Lower leg skin (tissue), 4 donors: ENCODE measurements around the gene NIPAL3. TPM values are rescaled to one million over a fixed set of nuclear protein-coding genes. Genes with fewer than 3 reads are reported as not detected.

Experiments
- DNase-seq, 2 donors: peaks; one replicate each; pipeline ENCODE4 v3.0.0-alpha.2; 2019; ENCODE audit warnings: low spot score in 2 of 2
- H3K4me3 ChIP-seq: fragments of 200-600 bp; sonication (generic); 2 replicates; pipeline ENCODE4 v1.5.1; 2017; ENCODE audit warnings: mild to moderate bottlenecking, low read depth; ENCODE audit not compliant: poor library complexity, severe bottlenecking
- POLR2A ChIP-seq, 2 donors: fragments of 450-650 bp; IDR thresholded peaks; one replicate each; pipeline ENCODE4 v1.6.1; 2016 to 2017; ENCODE audit warnings: antibody characterized with exemption in 2 of 2, mild to moderate bottlenecking in 1 of 2, moderate library complexity in 1 of 2
- WGBS, 2 donors: methylation state at CpG; one replicate each; pipeline ENCODE4 v1.1.5; 2018; 5-methylcytosine and 5-hydroxymethylcytosine counted together
- intact Hi-C: fragments of 100-400 bp; cut with DNase I; formaldehyde crosslinking; loops from one replicate; pipeline ENCODE4 v1.15.0; 2023; ENCODE audit warnings: low total_unique reads
- total RNA-seq, 4 donors: library from RNA; depleted of rRNA; stranded (reverse); fragments of >200 nt; gene quantifications; one replicate each; pipeline ENCODE4 v1.1.0, GENCODE V29; 2016
- TF ChIP-seq, protein P1 (sequence below), 3 donors: fragments of 450-650 bp; IDR thresholded peaks; one replicate each; pipeline ENCODE4 v1.5.1; 2016; ENCODE audit warnings: antibody characterized with exemption in 3 of 3, mild to moderate bottlenecking in 3 of 3, moderate library complexity in 2 of 3

The NIPAL3 gene
- total RNA-seq, 4 donors from 2014 or later = 37.3 to 67.1 (median 57.5) TPM

DNA sequence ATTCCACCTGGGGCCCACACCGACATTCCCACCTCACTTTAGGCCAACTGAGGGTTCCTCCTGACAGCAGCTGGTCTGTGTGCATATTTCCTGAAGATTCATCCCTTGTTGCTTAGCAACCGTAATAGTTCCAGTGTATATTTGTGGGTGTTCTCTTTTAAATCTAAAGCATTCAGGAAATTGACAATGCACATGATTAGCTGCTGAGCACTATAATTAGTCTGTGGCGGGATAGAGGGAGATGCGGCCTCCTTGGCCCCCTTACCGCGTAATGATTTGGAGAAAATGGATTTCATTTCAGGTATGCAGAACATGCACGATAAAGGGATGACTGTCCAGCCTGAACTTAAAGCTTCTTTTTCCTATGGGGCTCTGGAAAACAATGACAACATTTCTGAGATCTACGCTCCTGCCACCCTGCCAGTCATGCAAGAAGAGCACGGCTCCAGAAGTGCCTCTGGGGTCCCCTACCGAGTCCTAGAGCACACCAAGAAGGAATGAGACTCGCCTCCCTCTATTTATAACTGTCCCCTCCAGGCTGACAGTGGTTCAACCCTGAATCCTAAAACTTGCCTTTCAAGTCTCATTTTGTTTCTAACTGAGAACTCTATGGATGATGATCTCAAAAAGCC is 53.2 kb downstream of the NIPAL3 start:
- no peak overlapping the region for H3K4me3 ChIP-seq
- no peak for TF ChIP-seq POLR2A (IDR thresholded peaks at IDR 0.05)
- TF ChIP-seq, protein P1, sequence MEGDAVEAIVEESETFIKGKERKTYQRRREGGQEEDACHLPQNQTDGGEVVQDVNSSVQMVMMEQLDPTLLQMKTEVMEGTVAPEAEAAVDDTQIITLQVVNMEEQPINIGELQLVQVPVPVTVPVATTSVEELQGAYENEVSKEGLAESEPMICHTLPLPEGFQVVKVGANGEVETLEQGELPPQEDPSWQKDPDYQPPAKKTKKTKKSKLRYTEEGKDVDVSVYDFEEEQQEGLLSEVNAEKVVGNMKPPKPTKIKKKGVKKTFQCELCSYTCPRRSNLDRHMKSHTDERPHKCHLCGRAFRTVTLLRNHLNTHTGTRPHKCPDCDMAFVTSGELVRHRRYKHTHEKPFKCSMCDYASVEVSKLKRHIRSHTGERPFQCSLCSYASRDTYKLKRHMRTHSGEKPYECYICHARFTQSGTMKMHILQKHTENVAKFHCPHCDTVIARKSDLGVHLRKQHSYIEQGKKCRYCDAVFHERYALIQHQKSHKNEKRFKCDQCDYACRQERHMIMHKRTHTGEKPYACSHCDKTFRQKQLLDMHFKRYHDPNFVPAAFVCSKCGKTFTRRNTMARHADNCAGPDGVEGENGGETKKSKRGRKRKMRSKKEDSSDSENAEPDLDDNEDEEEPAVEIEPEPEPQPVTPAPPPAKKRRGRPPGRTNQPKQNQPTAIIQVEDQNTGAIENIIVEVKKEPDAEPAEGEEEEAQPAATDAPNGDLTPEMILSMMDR (IDR thresholded peaks at IDR 0.05) = no peak
- DNase-seq = no peak
- WGBS, 2 donors = 81 to 84% methylated on average over 11 of the region's 11 CpGs
- intact Hi-C loops = no loop called here

DNA sequence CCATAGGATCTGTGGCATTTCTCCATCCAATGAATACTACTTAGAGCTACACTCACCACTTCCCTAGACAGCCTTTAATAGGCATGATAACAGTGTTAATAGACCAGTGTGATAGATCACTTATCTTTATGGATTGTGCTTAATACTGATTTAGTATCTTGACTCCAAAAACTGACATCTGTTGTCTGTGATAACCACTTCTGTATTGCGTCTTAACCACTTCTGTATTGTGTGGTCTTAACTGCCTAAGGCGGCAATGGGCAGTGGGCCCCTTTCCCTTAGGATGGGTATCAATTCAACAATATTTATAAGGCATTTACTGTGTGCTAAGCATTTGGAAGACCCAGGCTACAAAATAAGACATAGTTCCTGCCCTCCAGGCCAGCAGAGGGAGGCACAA is 55.0 kb downstream of the NIPAL3 start:
- TF ChIP-seq POLR2A (IDR thresholded peaks at IDR 0.05) = no peak
- TF ChIP-seq, protein P1 (IDR thresholded peaks at IDR 0.05) = no peak
- intact Hi-C loops = no loop called here
- H3K4me3 ChIP-seq = no peak overlapping the region
- WGBS, 2 donors = 82 to 91% methylated on average over 2 of the region's 2 CpGs
- no peak for DNase-seq

DNA sequence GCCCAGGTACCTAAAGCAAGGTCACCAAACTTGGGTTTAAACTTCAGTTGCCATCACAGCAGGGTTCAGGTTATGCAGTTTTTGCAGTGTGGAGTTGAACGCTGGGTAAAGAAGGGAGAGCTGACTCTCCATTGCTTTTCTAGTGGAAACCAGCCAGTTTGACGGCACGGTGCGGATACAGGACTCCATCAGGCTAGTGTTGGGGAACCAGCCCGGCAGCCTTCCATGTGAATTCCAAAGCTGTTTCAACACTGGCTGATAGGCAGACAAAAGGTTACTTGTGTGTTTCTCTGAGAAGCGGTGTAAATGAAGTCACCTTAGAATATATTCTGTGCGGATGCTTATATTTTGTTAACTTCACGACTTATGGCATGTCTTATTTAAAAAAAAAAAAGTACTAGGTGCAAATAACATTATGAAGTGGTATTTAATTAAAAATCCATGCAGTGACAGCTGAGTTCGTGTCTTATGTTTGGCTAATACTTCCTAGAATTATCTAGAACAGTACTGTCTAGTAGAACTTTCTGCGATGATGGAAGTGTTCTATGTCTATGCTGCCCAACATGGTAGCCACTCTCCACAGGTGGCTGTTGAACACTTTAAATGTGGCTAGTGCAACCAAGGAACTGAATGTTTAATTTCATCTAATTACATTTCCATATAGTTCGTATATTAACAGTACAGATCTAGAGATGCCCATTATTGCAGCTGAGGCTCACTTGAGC is 57.1 kb downstream of the NIPAL3 start:
- WGBS, 2 donors = 71 to 80% methylated on average over 11 of the region's 11 CpGs
- DNase-seq = no peak
- H3K4me3 ChIP-seq = no peak overlapping the region
- TF ChIP-seq POLR2A (IDR thresholded peaks at IDR 0.05) = no peak
- intact Hi-C loops = no loop called here

DNA sequence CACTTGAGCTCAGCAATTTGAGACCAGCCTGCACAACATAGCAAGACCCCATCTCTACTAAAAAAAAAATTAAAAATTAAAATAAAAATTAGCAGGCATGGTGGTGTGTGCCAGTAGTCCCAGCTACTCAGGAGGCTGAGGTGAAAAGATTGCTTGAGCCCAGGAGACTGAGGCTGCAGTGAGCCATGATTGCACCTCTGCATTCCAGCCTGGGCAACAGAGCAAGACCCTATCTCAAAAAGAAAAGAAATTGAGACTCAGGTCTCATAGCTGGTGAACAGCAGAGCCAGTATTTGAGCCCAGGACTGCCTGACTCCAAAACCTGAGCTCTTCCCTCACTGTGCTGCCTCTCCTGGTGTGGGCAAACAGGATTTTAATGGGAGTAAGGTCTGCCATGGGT is 58.6 kb downstream of the NIPAL3 start:
- H3K4me3 ChIP-seq = no peak overlapping the region
- no peak for TF ChIP-seq POLR2A (IDR thresholded peaks at IDR 0.05)
- TF ChIP-seq, protein P1 (IDR thresholded peaks at IDR 0.05) = no peak
- DNase-seq = no peak
- intact Hi-C loops = no loop called here

DNA sequence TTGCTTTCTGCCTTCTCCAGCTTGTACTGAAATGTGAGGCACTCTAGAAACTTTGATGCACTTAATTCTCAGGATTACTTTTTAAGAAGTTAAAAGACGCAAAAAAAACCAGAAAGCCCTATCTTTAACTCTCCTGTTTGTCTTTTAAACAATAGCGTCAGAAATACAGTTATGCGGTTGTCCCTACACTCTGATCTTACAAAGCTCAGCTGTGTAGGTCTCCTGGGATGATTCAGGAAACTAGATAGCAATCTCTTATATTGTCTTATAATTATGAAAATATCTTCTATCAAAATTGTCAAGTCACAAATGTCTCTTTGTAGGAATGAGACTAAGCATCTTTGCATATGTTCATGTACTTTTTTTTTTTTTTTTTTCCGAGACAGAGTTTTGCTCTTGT is 60.1 kb downstream of the NIPAL3 start:
- WGBS, 2 donors = 86 to 90% methylated on average over 4 of the region's 4 CpGs
- intact Hi-C loops = no loop called here
- no peak for DNase-seq
- H3K4me3 ChIP-seq = no peak overlapping the region
- TF ChIP-seq POLR2A (IDR thresholded peaks at IDR 0.05) = no peak

DNA sequence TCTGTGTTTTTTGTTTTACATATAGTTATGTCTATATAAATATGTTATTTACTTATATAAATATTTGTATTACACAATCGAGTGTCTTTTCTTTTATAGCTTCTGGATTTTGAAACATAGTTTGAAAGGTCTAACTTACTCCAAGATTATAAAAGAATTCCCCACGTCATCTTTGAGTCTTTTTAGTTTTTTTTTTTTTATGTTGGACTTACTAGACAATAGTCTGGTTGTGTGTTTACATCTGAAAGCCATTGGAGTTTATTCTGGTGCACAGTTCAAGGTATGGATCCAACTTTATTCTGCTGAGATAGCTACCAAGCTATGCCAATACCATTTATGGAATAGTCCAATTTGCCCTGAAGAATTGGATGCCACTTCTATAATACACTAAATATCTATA is 61.0 kb downstream of the NIPAL3 start:
- intact Hi-C loops = no loop called here
- TF ChIP-seq POLR2A (IDR thresholded peaks at IDR 0.05) = no peak
- TF ChIP-seq, protein P1 (IDR thresholded peaks at IDR 0.05) = no peak

DNA sequence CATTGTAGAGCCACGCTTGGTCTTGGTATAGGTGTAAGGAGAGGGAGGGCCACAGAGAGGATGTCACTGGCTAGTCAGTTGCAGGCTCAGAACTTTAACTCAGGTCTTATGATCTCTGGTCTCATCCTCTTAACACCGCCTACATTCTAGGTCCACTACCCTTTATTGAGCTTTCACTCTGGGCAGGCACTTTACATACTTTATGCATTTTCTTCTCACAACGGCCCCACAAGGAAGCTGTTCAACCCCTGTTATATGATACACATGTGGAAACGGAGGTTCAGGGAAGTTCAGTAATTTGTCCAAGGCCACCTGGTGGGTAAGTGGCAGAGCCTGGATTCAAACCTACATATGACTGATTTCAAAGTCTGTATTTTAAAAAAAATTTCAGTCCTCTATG is 61.7 kb downstream of the NIPAL3 start:
- DNase-seq = no peak
- intact Hi-C loops = no loop called here
- WGBS, 2 donors = 78 to 88% methylated on average over 4 of the region's 4 CpGs
- no peak for TF ChIP-seq POLR2A (IDR thresholded peaks at IDR 0.05)
- H3K4me3 ChIP-seq = no peak overlapping the region

More for the DNA sequence above, 61.0 kb downstream of the NIPAL3 start:
- H3K4me3 ChIP-seq = no peak overlapping the region
- 71 to 72% methylated on average over 2 of the region's 2 CpGs for WGBS, 2 donors
- DNase-seq = no peak
